NB4 (cell line): ENCODE results near the gene ABTB2.

Experiments
- POLR2A ChIP-seq: IDR thresholded peaks from 2 replicates; pipeline ENCODE4 v1.6.1; 2011; ENCODE audit warnings: mild to moderate bottlenecking; ENCODE audit not compliant: insufficient read length; ENCODE audit errors: extremely low read depth
- TF ChIP-seq, protein P1 (sequence below): IDR thresholded peaks from one replicate; pipeline ENCODE4 v1.5.1; 2012; ENCODE audit warnings: low read depth, low read length

GRCh38 chr11:34161812-34162492, 195.9 kb downstream of the ABTB2 start:
- TF ChIP-seq, protein P1, sequence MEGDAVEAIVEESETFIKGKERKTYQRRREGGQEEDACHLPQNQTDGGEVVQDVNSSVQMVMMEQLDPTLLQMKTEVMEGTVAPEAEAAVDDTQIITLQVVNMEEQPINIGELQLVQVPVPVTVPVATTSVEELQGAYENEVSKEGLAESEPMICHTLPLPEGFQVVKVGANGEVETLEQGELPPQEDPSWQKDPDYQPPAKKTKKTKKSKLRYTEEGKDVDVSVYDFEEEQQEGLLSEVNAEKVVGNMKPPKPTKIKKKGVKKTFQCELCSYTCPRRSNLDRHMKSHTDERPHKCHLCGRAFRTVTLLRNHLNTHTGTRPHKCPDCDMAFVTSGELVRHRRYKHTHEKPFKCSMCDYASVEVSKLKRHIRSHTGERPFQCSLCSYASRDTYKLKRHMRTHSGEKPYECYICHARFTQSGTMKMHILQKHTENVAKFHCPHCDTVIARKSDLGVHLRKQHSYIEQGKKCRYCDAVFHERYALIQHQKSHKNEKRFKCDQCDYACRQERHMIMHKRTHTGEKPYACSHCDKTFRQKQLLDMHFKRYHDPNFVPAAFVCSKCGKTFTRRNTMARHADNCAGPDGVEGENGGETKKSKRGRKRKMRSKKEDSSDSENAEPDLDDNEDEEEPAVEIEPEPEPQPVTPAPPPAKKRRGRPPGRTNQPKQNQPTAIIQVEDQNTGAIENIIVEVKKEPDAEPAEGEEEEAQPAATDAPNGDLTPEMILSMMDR: no peak
- TF ChIP-seq POLR2A: no peak
